Activated T-cell treated with anti-CD3 and anti-CD28 coated beads for 24 hours (primary cell): ENCODE results near the gene NLRC5.
A peak's percentile ranks its signal among the peaks of the same experiment; 100 is the strongest.

Source experiments
- DNase-seq: peaks from one replicate; pipeline ENCODE4 v3.0.0-alpha.2; 2020; ENCODE audit warnings: low read depth

The NLRC5 gene

GRCh38 chr16:56988948-56989945 is at the start of gene NLRC5:
Gene NLRC5, plus strand, starts transcription at chr16:56989557. Its CDS starts 31,156 bp downstream, at chr16:57020713.
- DNase-seq = peak; percentile 88

DNA sequence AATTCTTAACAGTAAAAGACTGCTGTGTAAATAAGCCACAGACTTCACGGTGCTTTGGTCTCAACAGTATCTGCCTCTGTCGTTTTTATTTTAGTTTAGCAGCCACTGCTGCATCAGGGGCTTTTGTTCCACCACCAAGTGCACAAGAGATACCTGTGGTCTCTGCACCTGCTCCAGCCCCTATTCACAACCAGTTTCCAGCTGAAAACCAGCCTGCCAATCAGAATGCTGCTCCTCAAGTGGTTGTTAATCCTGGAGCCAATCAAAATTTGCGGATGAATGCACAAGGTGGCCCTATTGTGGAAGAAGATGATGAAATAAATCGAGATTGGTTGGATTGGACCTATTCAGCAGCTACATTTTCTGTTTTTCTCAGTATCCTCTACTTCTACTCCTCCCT is 49.6 kb upstream of the NLRC5 start:
- no peak for DNase-seq

DNA sequence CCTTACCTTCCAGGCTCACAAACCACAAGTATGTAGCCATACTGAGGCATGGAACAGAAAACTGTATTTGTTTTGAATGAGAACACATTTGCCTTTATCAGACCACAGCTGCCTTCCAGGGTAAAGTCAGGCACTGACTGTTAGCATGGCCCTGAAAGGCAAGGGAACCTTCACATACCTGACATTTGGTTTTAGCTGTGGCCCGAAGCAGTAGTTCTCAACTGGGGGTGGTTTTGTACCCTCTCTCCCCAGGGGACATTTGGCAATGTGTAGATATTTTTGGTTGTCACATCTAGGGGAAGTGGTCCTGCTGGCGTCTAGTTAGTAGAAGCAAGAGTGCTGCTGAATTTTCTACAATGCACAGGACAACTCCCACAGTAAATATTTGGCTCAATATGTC is 48.3 kb upstream of the NLRC5 start:
- DNase-seq = no peak

DNA sequence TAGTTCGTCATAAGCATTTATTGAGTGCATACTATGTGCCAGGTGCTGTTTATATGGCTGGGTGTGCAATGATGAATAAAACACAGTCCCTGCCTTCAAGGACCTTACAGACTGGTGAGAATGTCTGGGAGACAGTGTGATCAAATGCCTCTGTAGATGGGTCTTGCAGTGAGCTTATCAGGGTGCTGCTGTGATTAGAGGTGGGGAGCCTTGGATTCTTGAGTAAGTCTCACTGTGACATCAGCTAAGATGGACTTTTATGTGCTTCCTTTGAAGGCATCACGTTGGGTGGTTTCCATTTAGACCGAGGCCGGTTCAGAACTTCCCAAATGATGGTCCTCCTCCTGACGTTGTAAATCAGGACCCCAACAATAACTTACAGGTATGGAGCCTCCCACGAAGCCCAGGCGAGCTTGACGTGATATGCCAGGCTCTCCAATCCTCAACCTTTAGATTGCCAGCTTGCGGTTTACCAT is 47.5 kb upstream of the NLRC5 start:
- DNase-seq = no peak

GRCh38 chr16:56943761-56944375 is 45.5 kb upstream of the NLRC5 start:
- DNase-seq = no peak

DNA sequence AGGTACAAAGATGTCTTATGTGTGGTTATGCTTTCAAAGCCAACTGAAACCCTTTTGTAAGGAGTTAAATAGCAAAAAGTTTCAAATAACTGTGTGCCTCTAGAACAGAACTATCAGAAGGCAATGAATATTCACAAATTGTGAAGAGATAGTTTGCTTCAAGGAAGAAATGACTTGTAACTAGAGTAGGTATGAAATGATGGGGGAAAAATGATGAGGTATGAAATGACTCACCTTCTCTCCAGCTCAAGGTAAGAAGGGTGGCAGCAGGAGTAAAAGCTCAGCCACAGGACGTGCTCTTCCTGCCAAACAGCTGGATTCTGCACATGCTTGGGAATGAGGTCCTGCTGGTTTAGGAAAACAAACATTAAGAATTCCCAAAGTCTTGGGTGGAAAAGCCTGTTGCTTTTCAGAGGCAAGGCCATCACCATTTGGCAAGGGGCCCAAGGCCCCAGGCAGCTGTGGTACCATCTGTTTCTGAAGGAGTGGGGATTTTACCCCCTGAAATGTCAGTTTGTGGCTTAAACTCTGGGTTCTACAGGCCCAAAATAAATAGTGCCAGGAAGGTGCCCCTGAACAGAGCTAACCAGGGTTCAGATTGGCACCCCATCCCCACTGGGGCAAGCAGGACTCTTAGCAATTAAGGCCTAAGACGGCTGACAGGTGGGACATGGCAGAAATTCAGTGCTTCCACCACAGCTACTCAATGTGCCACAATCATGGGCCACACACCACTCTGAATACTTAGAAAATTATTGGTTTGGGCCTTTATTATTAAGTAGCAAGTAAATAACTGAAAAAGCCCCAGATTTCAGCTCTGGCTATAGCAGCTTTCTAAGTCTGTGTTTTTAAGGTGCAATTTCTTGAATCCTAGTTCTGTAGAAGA is 44.2 kb upstream of the NLRC5 start:
- no peak for DNase-seq

DNA sequence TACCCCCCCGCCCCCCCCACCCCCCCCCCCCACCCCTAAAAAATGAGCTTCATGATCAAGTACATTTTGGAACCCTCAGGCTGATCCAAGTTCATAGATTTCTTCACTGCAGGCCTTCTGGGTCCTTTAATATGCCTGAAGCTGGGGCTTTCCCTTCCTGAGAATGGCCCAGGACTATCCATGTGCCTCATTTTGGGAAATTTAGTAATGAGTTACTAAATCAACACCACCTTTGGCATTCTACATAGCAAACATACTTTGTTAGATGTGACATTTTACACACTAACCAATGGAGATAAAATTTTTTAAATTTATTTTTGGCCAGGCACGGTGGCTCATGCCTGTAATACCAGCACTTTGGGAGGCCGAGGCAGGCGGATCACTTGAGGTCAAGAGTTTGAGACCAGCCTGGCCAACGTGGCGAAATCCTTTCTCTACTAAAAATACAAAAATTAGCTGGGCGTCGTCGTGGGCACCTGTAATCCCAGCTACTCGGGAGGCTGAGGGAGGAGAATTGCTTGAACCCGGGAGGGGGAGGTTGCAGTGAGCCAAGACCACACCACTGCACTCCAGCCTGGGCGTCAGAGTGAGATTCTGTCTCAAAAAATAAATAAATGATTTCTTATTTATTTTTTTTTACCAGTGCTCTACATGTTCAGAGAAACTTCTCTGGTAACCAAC is 43.4 kb upstream of the NLRC5 start:
- no peak for DNase-seq

GRCh38 chr16:56946767-56947603 is 42.4 kb upstream of the NLRC5 start:
- DNase-seq = no peak

- no peak for DNase-seq
Measured at GRCh38 chr16:56947604-56947995, 41.8 kb upstream of the NLRC5 start.

GRCh38 chr16:56948234-56948633 is 41.1 kb upstream of the NLRC5 start:
- DNase-seq = no peak

DNA sequence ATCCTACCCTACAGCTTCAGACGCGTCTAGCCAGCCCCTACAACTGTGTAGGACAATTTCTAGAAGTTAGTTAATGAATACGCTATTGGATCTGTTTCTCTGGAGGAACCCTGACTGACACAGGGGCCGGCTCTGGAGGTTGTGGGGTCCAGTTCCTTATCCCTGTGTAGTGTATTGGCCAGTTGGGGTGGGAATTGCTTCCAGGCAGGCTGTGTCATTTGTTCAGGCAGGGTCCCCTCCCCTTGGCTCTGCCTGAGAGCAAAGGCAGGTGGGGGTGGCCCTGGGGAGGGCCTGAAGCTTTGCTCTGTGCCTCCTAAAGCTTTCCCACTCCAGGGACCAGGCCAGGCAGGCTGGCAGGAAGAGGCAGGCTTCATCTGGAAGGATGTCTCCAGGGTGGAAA is 39.3 kb upstream of the NLRC5 start:
- no peak for DNase-seq

GRCh38 chr16:56950455-56950854 is 38.9 kb upstream of the NLRC5 start:
- DNase-seq = no peak

DNA sequence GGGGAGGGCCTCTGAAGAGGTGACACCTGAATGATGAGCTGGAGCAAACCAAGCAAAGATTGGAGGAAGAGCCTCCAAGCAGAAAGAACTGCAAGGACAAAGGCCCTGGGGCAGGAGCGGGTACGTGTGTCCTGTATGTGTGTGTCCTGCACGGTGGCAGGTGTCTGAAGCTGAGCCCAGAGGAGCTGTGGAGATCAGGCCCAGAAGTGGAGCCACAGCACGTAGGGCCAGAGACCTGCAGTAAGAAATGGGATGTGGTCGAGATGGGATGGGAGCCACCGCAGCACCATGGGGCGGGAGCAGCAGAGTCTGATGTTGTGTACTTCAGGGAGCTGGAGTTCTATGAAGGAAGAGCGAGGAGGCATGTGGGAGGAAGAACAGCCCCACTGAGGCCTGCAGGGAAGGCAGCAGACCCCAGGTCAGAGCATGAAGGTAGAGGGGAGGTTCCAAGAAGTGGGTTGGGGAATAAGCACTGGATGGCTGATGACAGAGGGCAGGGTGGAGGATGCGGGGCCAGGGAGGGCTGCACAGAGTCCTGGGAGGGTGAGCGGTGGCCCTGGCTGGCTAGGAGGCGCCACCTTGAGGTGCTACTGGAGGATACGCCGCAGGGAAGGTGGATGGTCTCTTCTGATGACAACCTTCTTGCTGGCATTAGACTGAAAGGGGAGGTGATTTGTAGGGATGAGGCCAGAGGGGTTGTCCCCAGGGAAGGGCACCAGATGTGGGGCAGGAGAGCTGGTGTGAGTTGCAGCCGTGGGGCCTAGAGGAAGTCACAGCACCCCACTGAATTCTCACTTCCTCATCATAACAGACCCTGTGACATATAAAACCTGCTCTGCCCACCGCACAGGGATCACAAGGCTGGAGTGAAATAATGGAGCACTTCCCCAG is 38.2 kb upstream of the NLRC5 start:
- DNase-seq = peak; percentile 50

DNA sequence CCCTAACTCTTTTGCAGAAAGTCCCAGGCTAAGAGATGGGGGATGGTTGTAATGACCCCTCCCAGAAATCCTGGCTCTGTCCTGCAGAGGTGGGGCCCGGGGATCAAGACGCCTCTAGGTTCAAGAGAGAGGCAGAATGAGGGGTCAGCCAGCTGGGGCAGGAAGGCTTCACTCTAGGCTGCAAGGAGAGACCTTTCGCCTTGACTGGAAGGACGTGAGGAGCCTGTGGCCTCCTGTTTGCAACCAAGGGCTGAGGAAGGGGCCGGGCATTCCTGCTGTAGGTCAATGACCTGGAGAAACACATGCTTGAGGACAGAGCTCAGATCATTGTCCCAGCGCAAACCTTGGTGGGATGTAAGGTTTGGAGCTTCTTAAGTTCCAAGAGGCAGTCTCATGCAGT is 36.4 kb upstream of the NLRC5 start:
- DNase-seq = no peak

- DNase-seq = no peak
Measured at GRCh38 chr16:56956076-56956475, 33.3 kb upstream of the NLRC5 start.

- DNase-seq = no peak
Measured at GRCh38 chr16:56956756-56957155, 32.6 kb upstream of the NLRC5 start.

DNA sequence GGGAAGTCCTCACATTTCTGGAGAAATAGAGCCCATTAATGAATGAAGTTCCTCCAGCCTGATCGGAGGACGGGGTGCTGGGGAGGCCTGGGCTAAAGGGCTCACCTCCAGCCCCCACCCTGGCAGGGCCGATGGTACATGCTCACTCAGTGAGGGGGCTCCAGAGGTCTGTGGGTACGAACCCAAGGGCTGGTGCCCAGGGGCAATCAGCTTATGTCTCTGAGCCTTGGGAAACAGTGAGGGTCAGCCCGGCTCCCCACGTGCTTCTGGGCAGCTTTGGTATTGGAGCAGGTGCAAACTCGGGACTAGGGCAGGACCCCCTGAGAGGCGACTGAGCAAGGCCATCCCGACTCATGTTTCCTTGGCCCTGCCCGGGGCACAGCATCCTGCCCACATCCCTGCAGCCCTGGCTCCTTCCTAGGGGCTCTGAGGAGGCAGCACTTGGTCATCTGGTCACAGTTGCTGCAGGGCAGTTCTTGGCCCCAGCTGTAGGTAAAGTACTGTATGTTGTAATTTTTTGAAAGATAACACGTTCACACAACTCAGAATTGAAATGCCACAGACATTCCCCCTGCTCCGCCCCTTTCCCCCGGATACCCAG is 28.6 kb upstream of the NLRC5 start:
- no peak for DNase-seq

- DNase-seq = no peak
Measured at GRCh38 chr16:56961386-56961785, 28.0 kb upstream of the NLRC5 start.

- DNase-seq = no peak
Measured at GRCh38 chr16:56961851-56962281, 27.5 kb upstream of the NLRC5 start, which contains the start of gene CETP. Gene CETP, plus strand, starts transcription at chr16:56961950. Its CDS starts 30 bp downstream, at chr16:56961980.
